ENCODE results near the gene ZIC3. TPM values are rescaled to one million over a fixed set of nuclear protein-coding genes. Genes with fewer than 3 reads are reported as not detected.

ZIC3 gene
- total and polyA plus RNA-seq, 10 of the 15 experiments (the other 5 are each of a cell fraction or from before 2014, with no cell fraction given) = 0.07 TPM; not detected in 9

GRCh38 chrX:137519459-137519858 lies 46.5 kb upstream of the ZIC3 start:
- intact Hi-C loops (cut with micrococcal nuclease; ENCODE audit: unreplicated experiment) (no loop called here), in situ Hi-C loops (cut with MboI) (no loop called here)
- Histone ChIP-seq H2AFZ (ENCODE audit: control insufficient read depth, low read depth, low read length) (no peak overlapping the region), H4K20me1 (ENCODE audit: control insufficient read depth, insufficient read depth) (no peaks in the 10 kb centered on the region), H3K9me3 (replicated peaks; ENCODE audit: control insufficient read depth, insufficient read depth, low read length) (no peaks in the 10 kb centered on the region), H3K27me3 (replicated peaks in 1 of 2; ENCODE audit: control insufficient read depth in 2 of 2, insufficient read depth in 2 of 2, low read length in 1 of 2) (no peaks in the 10 kb centered on the region), H3K4me2 (ENCODE audit: control insufficient read depth, insufficient read depth) (no peak overlapping the region), H3K9ac (ENCODE audit: control insufficient read depth, insufficient read depth, low read length) (no peak overlapping the region), H3K4me3 (no peak overlapping the region), H3K27ac (ENCODE audit: control insufficient read depth, insufficient read depth) (no peak overlapping the region), H3K79me2 (ENCODE audit: control insufficient read depth, insufficient read depth, low read length) (no peaks in the 10 kb centered on the region), H3K4me1 (ENCODE audit: control insufficient read depth, insufficient read depth, low read length) (no peaks in the 10 kb centered on the region), H3K36me3 (ENCODE audit: control insufficient read depth in 2 of 2, insufficient read depth in 2 of 2, low read length in 1 of 2) (no peaks in the 10 kb centered on the region)
- ChIA-PET RAD21 (ENCODE audit: unreplicated experiment) (no interaction called here), SMC1A (ENCODE audit: uncharacterized antibody, unreplicated experiment) (no interaction called here), POLR2A (no interaction called here), CTCF (interaction anchor here (0.7 kb wide), 1 partner anchor 268 kb away, joined by 3 read pairs; no protein-coding TSS in a partner anchor)
- ATAC-seq (no peak), FAIRE-seq (no peak), DNase-seq (ENCODE audit: low read depth, low spot score) (no peak)
- 7% methylated on average over 3 of the region's 3 CpGs for WGBS (ENCODE audit: insufficient coverage, insufficient replicate concordance, low lambda C conversion rate, missing lambda C conversion rate)
- no TSS peak for BruUV-seq (replicated peaks)
- TF ChIP-seq CUX1 (IDR thresholded peaks at IDR 0.05; ENCODE audit: insufficient replicate concordance, low read depth, low read length) (no peak), ZNF592 (IDR thresholded peaks at IDR 0.05) (no peak), RAD51 (IDR thresholded peaks at IDR 0.05) (no peak), BRCA1 (IDR thresholded peaks at IDR 0.05; ENCODE audit: low read depth, low read length) (no peak), ELK1 (IDR thresholded peaks at IDR 0.05; ENCODE audit: low read depth, low read length) (no peak), ZBTB40 (IDR thresholded peaks at IDR 0.05; ENCODE audit: borderline replicate concordance) (no peak), ZNF622 (IDR thresholded peaks at IDR 0.05) (no peak), SUPT20H (IDR thresholded peaks at IDR 0.05; ENCODE audit: borderline replicate concordance, control insufficient read depth, low read depth, low read length) (no peak), SP1 (IDR thresholded peaks at IDR 0.05; ENCODE audit: low read depth, low read length) (no peak), ZBED1 (IDR thresholded peaks at IDR 0.05; ENCODE audit: borderline replicate concordance) (no peak)

Measured in GM12878 (cell line).